ENCODE results near the gene SULT1C2. TPM values are rescaled to one million over a fixed set of nuclear protein-coding genes. Genes with fewer than 3 reads are reported as not detected.

Gene SULT1C2
- total and polyA plus RNA-seq, 2 of the 4 experiments (the other 2 are of a cell fraction) = 0.09 TPM; not detected in 1

GRCh38 chr2:108354136-108354535 lies 65.4 kb downstream of the SULT1C2 start:
- no peak overlapping the region for H2AK9ac ChIP-seq (replicated peaks; ENCODE audit: low read depth, low read length, poor library complexity)
- H3K9me3 ChIP-seq (ENCODE audit: control insufficient read depth, insufficient read depth, low read length) = no peaks in the 10 kb centered on the region
- H3K23ac ChIP-seq (ENCODE audit: low read depth, low read length) = no peak overlapping the region
- CTCF ChIA-PET = interaction anchor here (1.6 kb wide), 1 partner anchor 283 kb away, joined by 3 read pairs; no protein-coding TSS in a partner anchor
- no peak overlapping the region for H3K14ac ChIP-seq (replicated peaks; ENCODE audit: low read depth, low read length)
- no peaks in the 10 kb centered on the region for H4K20me1 ChIP-seq (ENCODE audit: insufficient read depth, low read length)
- H2BK20ac ChIP-seq (ENCODE audit: low read depth, low read length) = no peak overlapping the region
- H3K4me3 ChIP-seq (ENCODE audit: insufficient read depth, low read depth, low read length) = no peak overlapping the region
- H4K8ac ChIP-seq (ENCODE audit: low read depth in 2 of 2, low read length in 2 of 2) = no peak overlapping the region
- BruUV-seq (replicated peaks) = no TSS peak
- H4K5ac ChIP-seq (ENCODE audit: low read depth, low read length) = no peak overlapping the region
- intact Hi-C loops (cut with micrococcal nuclease) (loop anchor here (5.0 kb wide), 1 partner anchor 137 kb away; no protein-coding TSS in a partner anchor), in situ Hi-C loops (cut with MboI; ENCODE audit: low sequenced_read_pairs) (loop anchor here (5.0 kb wide), 1 partner anchor 228 kb away; no protein-coding TSS in a partner anchor), dilution Hi-C loops (cut with HindIII; ENCODE audit: low sequenced_read_pairs, unreplicated experiment) (no loop called here)
- peaks cover 10% of the 10 kb centered on the region for H3K27me3 ChIP-seq (ENCODE audit: control insufficient read depth, insufficient read depth, low read length)
- no peaks in the 10 kb centered on the region for H3K79me1 ChIP-seq (ENCODE audit: low read depth in 1 of 2, low read length in 2 of 2)
- no peak overlapping the region for H3K27ac ChIP-seq (ENCODE audit: insufficient read depth, low read length)
- H3K4me2 ChIP-seq (ENCODE audit: low read depth, low read length) = no peak overlapping the region
- H3K4me1 ChIP-seq (ENCODE audit: control insufficient read depth, insufficient read depth, low read length) = no peaks in the 10 kb centered on the region
- H3K4ac ChIP-seq (ENCODE audit: low read depth, low read length) = no peak overlapping the region
- DNase-seq = no peak
- no peak for ATAC-seq (ENCODE audit: low read depth)
- TF ChIP-seq CTCF (conservative IDR thresholded peaks at IDR 0.05; ENCODE audit: low read depth, low read length) (no peak), SMC3 (IDR thresholded peaks at IDR 0.05; ENCODE audit: low read depth, low read length) (no peak), CEBPB (IDR thresholded peaks at IDR 0.05; ENCODE audit: low read depth, low read length) (0 out of 2 replicates have a peak, but pooled peaks have one; percentile 1)
- H4K91ac ChIP-seq (ENCODE audit: insufficient read depth, low read depth, low read length) = no peak overlapping the region
- POLR2A ChIA-PET (ENCODE audit: unreplicated experiment) = no interaction called here
- no peaks in the 10 kb centered on the region for H3K9me1 ChIP-seq (ENCODE audit: insufficient read depth, low read length)
- H3K18ac ChIP-seq (ENCODE audit: low read depth, low read length) = no peak overlapping the region
- H2AFZ ChIP-seq (replicated peaks; ENCODE audit: low read length, poor library complexity) = no peak overlapping the region
- H2AK5ac ChIP-seq (ENCODE audit: low read depth, low read length) = no peak overlapping the region
- H3K56ac ChIP-seq (ENCODE audit: extremely low read depth, insufficient read depth, low read length) = no peak overlapping the region
- H2BK5ac ChIP-seq (ENCODE audit: low read depth, low read length, poor library complexity, severe bottlenecking) = no peak overlapping the region
- H3K9ac ChIP-seq (ENCODE audit: low read depth, low read length) = no peak overlapping the region
- no peaks in the 10 kb centered on the region for H3K36me3 ChIP-seq (ENCODE audit: control insufficient read depth, insufficient read depth, low read length)
- no peak overlapping the region for H2BK120ac ChIP-seq (ENCODE audit: low read depth, low read length)
- no peak overlapping the region for H2BK15ac ChIP-seq (ENCODE audit: low read depth, low read length)
- 60% methylated on average over 1 of the region's 5 CpGs; no CpG with 5 or more reads in 1 of the 2 experiments for WGBS, 2 experiments (ENCODE audit: extremely low coverage in 2 of 2, insufficient read length in 1 of 2)
